ENCODE data around the gene ERC2.

Gene ERC2

GRCh38 chr3:56408761-56409196, 59.5 kb downstream of the ERC2 start:
- Histone ChIP-seq H2AK5ac (ENCODE audit: low read length) (no peak overlapping the region), H3K36me3 (ENCODE audit: control insufficient read depth in 1 of 2, insufficient read depth in 2 of 2, low read length in 2 of 2) (no peaks in the 10 kb centered on the region), H3K14ac (ENCODE audit: low read length) (no peak overlapping the region), H4K8ac (ENCODE audit: low read depth, low read length) (no peak overlapping the region), H3K27ac (ENCODE audit: low read depth, low read length) (no peak overlapping the region), H4K12ac (ENCODE audit: low read depth, low read length) (no peak overlapping the region), H3K9ac (ENCODE audit: low read length) (no peak overlapping the region), H3K4me2 (ENCODE audit: low read length) (no peak overlapping the region), H3K9me3 (ENCODE audit: insufficient read depth, low read depth, low read length) (no peaks in the 10 kb centered on the region), H3K79me1 (ENCODE audit: low read length) (no peaks in the 10 kb centered on the region), H3K27me3 (ENCODE audit: insufficient read depth, low read length) (no peaks in the 10 kb centered on the region), H3K79me2 (ENCODE audit: control insufficient read depth, insufficient read depth, low read length, poor library complexity) (no peaks in the 10 kb centered on the region), H2BK12ac (ENCODE audit: low read length) (no peak overlapping the region), H3K4me3 (ENCODE audit: low read depth, low read length) (no peak overlapping the region), H3K4ac (ENCODE audit: low read depth, low read length) (no peak overlapping the region), H2BK120ac (ENCODE audit: insufficient read depth, low read length, poor library complexity) (no peak overlapping the region), H3K23ac (ENCODE audit: low read length) (no peak overlapping the region), H3K4me1 (ENCODE audit: control insufficient read depth in 1 of 2, insufficient read depth in 2 of 2, low read length in 2 of 2) (no peaks in the 10 kb centered on the region), H3K18ac (ENCODE audit: low read length) (no peak overlapping the region), H2AFZ (ENCODE audit: insufficient read depth, low read length, poor library complexity) (no peak overlapping the region), H2BK5ac (ENCODE audit: low read depth, low read length, poor library complexity) (no peak overlapping the region), H4K91ac (ENCODE audit: low read depth, low read length) (no peak overlapping the region)
- peak in 1 of 2 donors; percentile 19 for DNase-seq
- WGBS (ENCODE audit: extremely low coverage, insufficient coverage, insufficient read length): no CpG with 5 or more reads among the region's 18 CpGs

GRCh38 chr3:56406826-56407515, 61.3 kb downstream of the ERC2 start:
- Histone ChIP-seq H3K23ac (ENCODE audit: low read length) (no peak overlapping the region), H3K79me1 (ENCODE audit: low read length) (no peaks in the 10 kb centered on the region), H3K14ac (ENCODE audit: low read length) (no peak overlapping the region), H3K36me3 (ENCODE audit: control insufficient read depth in 1 of 2, insufficient read depth in 2 of 2, low read length in 2 of 2) (no peaks in the 10 kb centered on the region), H3K18ac (ENCODE audit: low read length) (no peak overlapping the region), H4K8ac (ENCODE audit: low read depth, low read length) (no peak overlapping the region), H2BK5ac (ENCODE audit: low read depth, low read length, poor library complexity) (no peak overlapping the region), H3K79me2 (ENCODE audit: control insufficient read depth, insufficient read depth, low read length, poor library complexity) (no peaks in the 10 kb centered on the region), H3K27me3 (ENCODE audit: insufficient read depth, low read length) (no peaks in the 10 kb centered on the region), H2BK120ac (ENCODE audit: insufficient read depth, low read length, poor library complexity) (no peak overlapping the region), H4K12ac (ENCODE audit: low read depth, low read length) (no peak overlapping the region), H2BK12ac (ENCODE audit: low read length) (no peak overlapping the region), H3K27ac (ENCODE audit: low read depth, low read length) (no peak overlapping the region), H3K4me3 (ENCODE audit: low read depth, low read length) (no peak overlapping the region), H4K91ac (ENCODE audit: low read depth, low read length) (no peak overlapping the region), H3K4me2 (ENCODE audit: low read length) (no peak overlapping the region), H3K9ac (ENCODE audit: low read length) (no peak overlapping the region), H2AK5ac (ENCODE audit: low read length) (no peak overlapping the region), H3K4ac (ENCODE audit: low read depth, low read length) (no peak overlapping the region), H3K4me1 (ENCODE audit: control insufficient read depth in 1 of 2, insufficient read depth in 2 of 2, low read length in 2 of 2) (no peaks in the 10 kb centered on the region), H3K9me3 (ENCODE audit: insufficient read depth, low read depth, low read length) (no peaks in the 10 kb centered on the region), H2AFZ (ENCODE audit: insufficient read depth, low read length, poor library complexity) (no peak overlapping the region)
- no CpG with 5 or more reads among the region's 4 CpGs for WGBS (ENCODE audit: extremely low coverage, insufficient coverage, insufficient read length)
- no peak for DNase-seq

GRCh38 chr3:56404884-56405283, 63.4 kb downstream of the ERC2 start:
- no peak overlapping the region for H3K4me3 ChIP-seq (ENCODE audit: low read depth, low read length)
- no peaks in the 10 kb centered on the region for H3K9me3 ChIP-seq (ENCODE audit: insufficient read depth, low read depth, low read length)
- no peaks in the 10 kb centered on the region for H3K27me3 ChIP-seq (ENCODE audit: insufficient read depth, low read length)
- H3K23ac ChIP-seq (ENCODE audit: low read length): no peak overlapping the region
- H3K18ac ChIP-seq (ENCODE audit: low read length): no peak overlapping the region
- H2BK5ac ChIP-seq (ENCODE audit: low read depth, low read length, poor library complexity): no peak overlapping the region
- H3K4me2 ChIP-seq (ENCODE audit: low read length): no peak overlapping the region
- H3K79me2 ChIP-seq (ENCODE audit: control insufficient read depth, insufficient read depth, low read length, poor library complexity): no peaks in the 10 kb centered on the region
- H2BK12ac ChIP-seq (ENCODE audit: low read length): no peak overlapping the region
- H4K8ac ChIP-seq (ENCODE audit: low read depth, low read length): no peak overlapping the region
- DNase-seq: no peak
- no peak overlapping the region for H2AFZ ChIP-seq (ENCODE audit: insufficient read depth, low read length, poor library complexity)
- no peak overlapping the region for H2AK5ac ChIP-seq (ENCODE audit: low read length)
- H3K4me1 ChIP-seq (ENCODE audit: control insufficient read depth in 1 of 2, insufficient read depth in 2 of 2, low read length in 2 of 2): no peaks in the 10 kb centered on the region
- H4K12ac ChIP-seq (ENCODE audit: low read depth, low read length): no peak overlapping the region
- no peak overlapping the region for H3K27ac ChIP-seq (ENCODE audit: low read depth, low read length)
- H3K9ac ChIP-seq (ENCODE audit: low read length): no peak overlapping the region
- no peaks in the 10 kb centered on the region for H3K36me3 ChIP-seq (ENCODE audit: control insufficient read depth in 1 of 2, insufficient read depth in 2 of 2, low read length in 2 of 2)
- H3K14ac ChIP-seq (ENCODE audit: low read length): no peak overlapping the region
- H3K4ac ChIP-seq (ENCODE audit: low read depth, low read length): no peak overlapping the region
- no peak overlapping the region for H4K91ac ChIP-seq (ENCODE audit: low read depth, low read length)
- H2BK120ac ChIP-seq (ENCODE audit: insufficient read depth, low read length, poor library complexity): no peak overlapping the region
- no peaks in the 10 kb centered on the region for H3K79me1 ChIP-seq (ENCODE audit: low read length)
- no CpG with 5 or more reads among the region's 3 CpGs for WGBS (ENCODE audit: extremely low coverage, insufficient coverage, insufficient read length)

- Histone ChIP-seq H3K23ac (ENCODE audit: low read length) (no peak overlapping the region), H3K9ac (ENCODE audit: low read length) (no peak overlapping the region), H4K91ac (ENCODE audit: low read depth, low read length) (no peak overlapping the region), H4K8ac (ENCODE audit: low read depth, low read length) (no peak overlapping the region), H2AK5ac (ENCODE audit: low read length) (no peak overlapping the region), H3K27me3 (ENCODE audit: insufficient read depth, low read length) (no peaks in the 10 kb centered on the region), H3K9me3 (ENCODE audit: insufficient read depth, low read depth, low read length) (no peaks in the 10 kb centered on the region), H3K4ac (ENCODE audit: low read depth, low read length) (no peak overlapping the region), H3K18ac (ENCODE audit: low read length) (no peak overlapping the region), H2BK12ac (ENCODE audit: low read length) (no peak overlapping the region), H2BK5ac (ENCODE audit: low read depth, low read length, poor library complexity) (no peak overlapping the region), H3K14ac (ENCODE audit: low read length) (no peak overlapping the region), H2BK120ac (ENCODE audit: insufficient read depth, low read length, poor library complexity) (no peak overlapping the region), H3K4me3 (ENCODE audit: low read depth, low read length) (no peak overlapping the region), H2AFZ (ENCODE audit: insufficient read depth, low read length, poor library complexity) (no peak overlapping the region), H3K27ac (ENCODE audit: low read depth, low read length) (no peak overlapping the region), H3K4me1 (ENCODE audit: control insufficient read depth in 1 of 2, insufficient read depth in 2 of 2, low read length in 2 of 2) (no peaks in the 10 kb centered on the region), H3K79me1 (ENCODE audit: low read length) (no peaks in the 10 kb centered on the region), H3K4me2 (ENCODE audit: low read length) (no peak overlapping the region), H3K36me3 (ENCODE audit: control insufficient read depth in 1 of 2, insufficient read depth in 2 of 2, low read length in 2 of 2) (no peaks in the 10 kb centered on the region), H3K79me2 (ENCODE audit: control insufficient read depth, insufficient read depth, low read length, poor library complexity) (no peaks in the 10 kb centered on the region), H4K12ac (ENCODE audit: low read depth, low read length) (no peak overlapping the region)
- WGBS (ENCODE audit: extremely low coverage, insufficient coverage, insufficient read length): no CpG with 5 or more reads among the region's 2 CpGs
- no peak for DNase-seq
These were observed 69.6 kb downstream of the ERC2 start for GRCh38 chr3:56398659-56399058.
